HepG2 (cell line): ENCODE measurements around the gene WARS2. TPM values are rescaled to one million over a fixed set of nuclear protein-coding genes. Genes with fewer than 3 reads are reported as not detected.

Experiments
- ATAC-seq: fragments of 200-7000 bp; cut with Tn5 transposase; 3 replicates; pipeline ENCODE4 v1.9.1; 2020; ENCODE audit warnings: mild to moderate bottlenecking, moderate library complexity
- BruUV-seq: library from RNA; stranded (reverse); fragments of 400-500 nt; replicated peaks from 2 replicates; lab custom pipeline; 2021; lab: Mats Ljungman, UMichigan
- CTCF ChIA-PET: fragments of 300-600 bp; formaldehyde crosslinking; extraction: SDS; loops from one replicate; lab custom pipeline; 2021; ENCODE audit warnings: low total read pairs, inconsistent platforms, low intra/inter-chr PET ratio; lab: Yijun Ruan, JAX
- POLR2A ChIA-PET: fragments of 350-600 bp; sonication (Branson Sonifier 250); formaldehyde crosslinking; loops from one replicate; lab custom pipeline; 2020; ENCODE audit warnings: antibody characterized with exemption, inconsistent platforms; lab: Yijun Ruan, JAX
- DNase-seq: peaks from one replicate; pipeline ENCODE4 v3.0.0-alpha.2; 2015; ENCODE audit warnings: low spot score
- FAIRE-seq: peaks from 3 replicates; lab custom pipeline; 2011; peaks lifted over from hg19 to GRCh38; lab: Jason Lieb, UNC
- H2AFZ ChIP-seq: one replicate; pipeline ENCODE4 v1.6.1; 2011; ENCODE audit warnings: low read length, inconsistent platforms
- H3K27ac ChIP-seq: fragments of 300-600 bp; 3 replicates; pipeline ENCODE4 v1.8.0; 2011; ENCODE audit warnings: mixed run types, mild to moderate bottlenecking, mixed read lengths, low read length, inconsistent platforms; ENCODE audit not compliant: insufficient read depth; ENCODE audit errors: extremely low read length
- H3K27me3 ChIP-seq, 2 experiments: fragments of 200-600 bp in 1 of 2; 2 replicates in 1 of 2; 3 replicates in 1 of 2; pipeline versions ENCODE4 v1.6.0 to v1.8.0; 2011; ENCODE audit warnings: low read length in 2 of 2, mild to moderate bottlenecking in 2 of 2, moderate library complexity in 2 of 2, inconsistent platforms in 1 of 2; ENCODE audit not compliant: insufficient read depth in 2 of 2, control insufficient read depth in 1 of 2
- H3K36me3 ChIP-seq, 2 experiments: fragments of 200-600 bp in 1 of 2; replicated peaks in 1 of 2; 2 replicates in 1 of 2; 3 replicates in 1 of 2; pipeline versions ENCODE4 v1.5.1 to v1.8.0; 2011; ENCODE audit warnings: low read length in 2 of 2, inconsistent platforms in 1 of 2; ENCODE audit not compliant: insufficient read depth in 2 of 2, control insufficient read depth in 1 of 2
- H3K4me1 ChIP-seq: 2 replicates; pipeline ENCODE4 v1.5.1; 2012; ENCODE audit warnings: low read length, inconsistent platforms; ENCODE audit not compliant: insufficient read depth
- H3K4me2 ChIP-seq: 2 replicates; pipeline ENCODE4 v1.6.0; 2011; ENCODE audit warnings: low read depth, low read length, inconsistent platforms
- H3K4me3 ChIP-seq, 3 experiments: fragments of 200-600 bp in 1 of 3; sonication (generic), shearing (Covaris generic) in 1 of 3; replicated peaks in 1 of 3; 2 replicates each; pipeline ENCODE4 v1.5.1; 2011 to 2016; ENCODE audit warnings: low read length in 3 of 3, inconsistent platforms in 2 of 3, low read depth in 2 of 3, mild to moderate bottlenecking in 2 of 3, control low read depth in 1 of 3, mixed read lengths in 1 of 3; ENCODE audit not compliant: insufficient read depth in 1 of 3
- H3K79me2 ChIP-seq: one replicate; pipeline ENCODE4 v1.6.1; 2011; ENCODE audit warnings: low read length, inconsistent platforms; ENCODE audit not compliant: insufficient read depth
- H3K9ac ChIP-seq: 2 replicates; pipeline ENCODE4 v1.6.0; 2011; ENCODE audit warnings: mild to moderate bottlenecking, low read depth, low read length, inconsistent platforms; ENCODE audit not compliant: insufficient read depth
- H3K9me3 ChIP-seq: 2 replicates; pipeline ENCODE4 v1.5.1; 2012; ENCODE audit warnings: mild to moderate bottlenecking, low read length
- H4K20me1 ChIP-seq: 2 replicates; pipeline ENCODE4 v1.6.0; 2011; ENCODE audit warnings: inconsistent platforms, mild to moderate bottlenecking, low read length, moderate library complexity; ENCODE audit not compliant: insufficient read depth
- FOXO4 ChIP-seq: sonication (generic); formaldehyde crosslinking; conservative IDR thresholded peaks from 2 replicates; pipeline ENCODE4 v1.8.1; 2023; ENCODE audit warnings: missing genetic modification reagents
- HCFC1 ChIP-seq: fragments of 150-350 bp; IDR thresholded peaks from 2 replicates; pipeline ENCODE4 v1.6.1; 2014; ENCODE audit warnings: low read depth, low read length
- JARID2 ChIP-seq: sonication (generic); formaldehyde crosslinking; IDR thresholded peaks from 2 replicates; pipeline ENCODE4 v1.8.1; 2023; ENCODE audit warnings: missing genetic modification reagents, inconsistent platforms; ENCODE audit not compliant: insufficient replicate concordance
- KLF11 ChIP-seq: IDR thresholded peaks from 2 replicates; pipeline ENCODE4 v1.6.1; 2016; ENCODE audit warnings: missing compliant biosample characterization
- LBX2 ChIP-seq: sonication (generic); formaldehyde crosslinking; IDR thresholded peaks from 2 replicates; pipeline ENCODE4 v1.5.0; 2020; ENCODE audit warnings: missing genetic modification reagents, mild to moderate bottlenecking, borderline replicate concordance
- MYPOP ChIP-seq: sonication (generic); formaldehyde crosslinking; IDR thresholded peaks from 2 replicates; pipeline ENCODE4 v1.8.1; 2023; ENCODE audit warnings: mild to moderate bottlenecking, moderate library complexity, missing genetic modification reagents
- MZF1 ChIP-seq: sonication (generic); formaldehyde crosslinking; IDR thresholded peaks from 2 replicates; pipeline ENCODE4 v1.8.1; 2023; ENCODE audit warnings: mild to moderate bottlenecking, missing genetic modification reagents, borderline replicate concordance
- NRL ChIP-seq: sonication (generic); formaldehyde crosslinking; IDR thresholded peaks from 2 replicates; pipeline ENCODE4 v1.5.0; 2020; ENCODE audit warnings: missing genetic modification reagents, mild to moderate bottlenecking, moderate library complexity, borderline replicate concordance
- RBM22 ChIP-seq: fragments of 200-400 bp; formaldehyde crosslinking; optimal IDR thresholded peaks from 2 replicates; pipeline ENCODE3; 2017; ENCODE audit warnings: mild to moderate bottlenecking, low read length, moderate library complexity
- SYNCRIP ChIP-seq: fragments of 200-400 bp; formaldehyde crosslinking; IDR thresholded peaks from 2 replicates; pipeline ENCODE4 v1.6.1; 2018; ENCODE audit warnings: mild to moderate bottlenecking, low read depth, low read length; ENCODE audit not compliant: insufficient read depth
- ZNF234 ChIP-seq: sonication (generic); formaldehyde crosslinking; conservative IDR thresholded peaks from 2 replicates; pipeline ENCODE4 v1.5.1; 2020; ENCODE audit warnings: mild to moderate bottlenecking, missing genetic modification reagents
- ZNF530 ChIP-seq: sonication (generic); formaldehyde crosslinking; IDR thresholded peaks from 2 replicates; pipeline ENCODE4 v1.5.0; 2020; ENCODE audit warnings: low read depth, mild to moderate bottlenecking, missing genetic modification reagents
- ZNF605 ChIP-seq: sonication (generic); formaldehyde crosslinking; IDR thresholded peaks from 2 replicates; pipeline ENCODE4 v1.8.0; 2022; ENCODE audit warnings: mild to moderate bottlenecking, missing genetic modification reagents
- ZNF670 ChIP-seq: sonication (generic); formaldehyde crosslinking; IDR thresholded peaks from 2 replicates; pipeline ENCODE4 v1.8.0; 2022; ENCODE audit warnings: mild to moderate bottlenecking, missing genetic modification reagents, borderline replicate concordance
- ZSCAN30 ChIP-seq: sonication (generic); formaldehyde crosslinking; IDR thresholded peaks from 2 replicates; pipeline ENCODE4 v1.5.0; 2020; ENCODE audit warnings: mild to moderate bottlenecking, missing genetic modification reagents
- ZXDC ChIP-seq: sonication (generic); formaldehyde crosslinking; IDR thresholded peaks from 2 replicates; pipeline ENCODE4 v1.5.0; 2020; ENCODE audit warnings: mild to moderate bottlenecking, missing genetic modification reagents
- WGBS: methylation state at CpG from one replicate; pipeline ENCODE4 v1.1.6; 2017; ENCODE audit warnings: low lambda C conversion rate; 5-methylcytosine and 5-hydroxymethylcytosine counted together
- in situ Hi-C: cut with HindIII; loops from 2 replicates; pipeline ENCODE4 v1.10.0; 2017; ENCODE audit warnings: low pct_unique_long_range_greater_than_20kb; ENCODE audit not compliant: extremely low pct_ligation_motif_present
- intact Hi-C: fragments of 100-400 bp; cut with micrococcal nuclease; formaldehyde crosslinking; loops from one replicate; pipeline ENCODE4 v1.10.0; 2022; ENCODE audit not compliant: unreplicated experiment
- polyA plus RNA-seq, 8 experiments: library from polyadenylated mRNA; depleted of rRNA in 3 of 8; stranded (reverse) in 7 of 8; unstranded in 1 of 8; fragments of >200 nt; fragmentation: Illumina TruSeq in 4 of 8; extraction: Trizol in 4 of 8; gene quantifications; 2 replicates each; pipeline versions ENCODE4 v1.2.1 to v1.2.3, GENCODE V29; 2011 to 2016; ENCODE audit warnings: low read depth in 4 of 8, missing spikeins in 1 of 8, mixed read lengths in 1 of 8; ENCODE audit not compliant: insufficient read depth in 1 of 8
- total RNA-seq, 5 experiments: library from RNA; depleted of rRNA; stranded (reverse); fragments of >200 nt; fragmentation: Illumina TruSeq; extraction: Trizol; gene quantifications; 2 replicates each; pipeline ENCODE4 v1.2.3, GENCODE V29; 2016; ENCODE audit warnings: low read depth in 1 of 5

Gene WARS2
- total and polyA plus RNA-seq, 2 of the 13 experiments (the other 11 are each of a cell fraction or from before 2014, with no cell fraction given), result 12.4 to 18.8 TPM

GRCh38 chr1:119040489-119040888, 100.0 kb downstream of the WARS2 start:
- Histone ChIP-seq H4K20me1 (no peaks in the 10 kb centered on the region), H3K4me1 (no peaks in the 10 kb centered on the region), H3K4me2 (no peak overlapping the region), H2AFZ (no peak overlapping the region)
- DNase-seq, result no peak
- no TSS peak for BruUV-seq
- POLR2A ChIA-PET, result no interaction called here
- TF ChIP-seq ZNF670 (CRISPR knock-in tag) (no peak), LBX2 (CRISPR knock-in tag) (no peak), ZXDC (no peak), ZNF234 (CRISPR knock-in tag) (no peak), MZF1 (no peak), NRL (CRISPR knock-in tag) (no peak), JARID2 (CRISPR knock-in tag) (no peak), FOXO4 (CRISPR knock-in tag) (no peak), ZSCAN30 (CRISPR knock-in tag) (no peak), ZNF530 (CRISPR knock-in tag) (no peak), RBM22 (no peak), HCFC1 (no peak), MYPOP (CRISPR knock-in tag) (no peak), ZNF605 (CRISPR knock-in tag) (no peak), SYNCRIP (no peak), KLF11 (CRISPR knock-in tag) (no peak)
- TF ChIP-seq, all 625 proteins: peak for 0
- FAIRE-seq (no peak), ATAC-seq (no peak)
- no peak overlapping the region for H3K4me3 ChIP-seq
- no peaks in the 10 kb centered on the region for H3K79me2 ChIP-seq
- H3K9me3 ChIP-seq, result no peaks in the 10 kb centered on the region
- no peak overlapping the region for H3K27ac ChIP-seq
- CTCF ChIA-PET, result no interaction called here
- intact Hi-C loops, result no loop called here
- H3K36me3 ChIP-seq, result no peaks in the 10 kb centered on the region; a peak in 2 of 5 replicates
- in situ Hi-C loops, result no loop called here
- WGBS, result 95% methylated on average over 2 of the region's 2 CpGs
- no peaks in the 10 kb centered on the region; a peak in 1 of 5 replicates for H3K27me3 ChIP-seq
- no peak overlapping the region for H3K9ac ChIP-seq
